SK-N-SH (cell line): Measurements from ENCODE around the gene ZNF366. TPM values are rescaled to one million over a fixed set of nuclear protein-coding genes. Genes with fewer than 3 reads are reported as not detected.

Experiments
- CTCF ChIA-PET: fragments of 300-600, 350-600 bp; formaldehyde crosslinking; extraction: SDS; loops from one replicate; lab custom pipeline; 2021; lab: Yijun Ruan, JAX
- POLR2A ChIA-PET: fragments of 350-600 bp; sonication (Branson Sonifier 250); formaldehyde crosslinking; extraction: SDS; loops from one replicate; lab custom pipeline; 2020; ENCODE audit warnings: antibody characterized with exemption, inconsistent platforms; lab: Yijun Ruan, JAX
- DNase-seq: peaks from one replicate; pipeline ENCODE4 v3.0.0; 2012
- H2AFZ ChIP-seq: fragments of 200-600 bp; sonication (generic); 2 replicates; pipeline ENCODE4 v1.8.1; 2016; ENCODE audit warnings: antibody characterized with exemption, mild to moderate bottlenecking, low read depth
- H3F3A ChIP-seq: fragments of 200-600 bp; sonication (generic); replicated peaks from 2 replicates; pipeline ENCODE3; 2016; ENCODE audit warnings: antibody characterized with exemption, mild to moderate bottlenecking; ENCODE audit not compliant: insufficient read depth
- H3K27ac ChIP-seq, 2 experiments: fragments of 200-500 bp in 1 of 2; fragments of 200-600 bp in 1 of 2; sonication (Bioruptor generic) in 1 of 2; sonication (generic), shearing (Covaris generic) in 1 of 2; 2 replicates each; pipeline versions ENCODE4 v1.5.1 to v1.6.1; 2014 to 2016; ENCODE audit warnings: low read depth in 2 of 2, inconsistent platforms in 1 of 2, low read length in 1 of 2, mild to moderate bottlenecking in 1 of 2, mixed read lengths in 1 of 2
- H3K27me3 ChIP-seq: fragments of 200-600 bp; sonication (generic), shearing (Covaris generic); 2 replicates; pipeline ENCODE4 v1.6.1; 2016; ENCODE audit warnings: mixed run types; ENCODE audit not compliant: insufficient read depth
- H3K36me3 ChIP-seq, 2 experiments: fragments of 200-500 bp in 1 of 2; fragments of 200-600 bp in 1 of 2; sonication (Bioruptor generic) in 1 of 2; sonication (generic) in 1 of 2; replicated peaks in 1 of 2; 2 replicates each; pipeline versions ENCODE3 to v1.5.1; 2014 to 2016; ENCODE audit warnings: low read length in 1 of 2, mild to moderate bottlenecking in 1 of 2; ENCODE audit not compliant: insufficient read depth in 2 of 2, control insufficient read depth in 1 of 2
- H3K4me1 ChIP-seq, 2 experiments: fragments of 200-500 bp in 1 of 2; fragments of 200-600 bp in 1 of 2; sonication (Bioruptor generic) in 1 of 2; sonication (generic), shearing (Covaris generic) in 1 of 2; 2 replicates each; pipeline versions ENCODE4 v1.5.1 to v1.6.1; 2014 to 2016; ENCODE audit warnings: low read depth in 1 of 2, low read length in 1 of 2, mixed run types in 1 of 2; ENCODE audit not compliant: insufficient read depth in 2 of 2, control insufficient read depth in 1 of 2
- H3K4me2 ChIP-seq: fragments of 200-600 bp; sonication (generic), shearing (Covaris generic); 2 replicates; pipeline ENCODE4 v1.6.1; 2017; ENCODE audit warnings: mixed run types
- H3K4me3 ChIP-seq, 2 experiments: fragments of 200-500 bp in 1 of 2; fragments of 200-600 bp in 1 of 2; sonication (Bioruptor generic) in 1 of 2; sonication (generic), shearing (Covaris generic) in 1 of 2; 2 replicates each; pipeline versions ENCODE4 v1.5.1 to v1.8.1; 2014 to 2016; ENCODE audit warnings: low read depth in 2 of 2, inconsistent platforms in 1 of 2, low read length in 1 of 2, mild to moderate bottlenecking in 1 of 2, mixed read lengths in 1 of 2, moderate library complexity in 1 of 2
- H3K79me2 ChIP-seq: fragments of 200-600 bp; sonication (generic); 2 replicates; pipeline ENCODE4 v1.8.1; 2017; ENCODE audit warnings: mild to moderate bottlenecking; ENCODE audit not compliant: insufficient read depth
- H3K9ac ChIP-seq: fragments of 200-600 bp; sonication (generic); 2 replicates; pipeline ENCODE4 v1.6.1; 2017; ENCODE audit warnings: mixed run types
- H3K9me2 ChIP-seq: fragments of 200-600 bp; sonication (generic); 2 replicates; pipeline ENCODE4 v1.6.1; 2017; ENCODE audit warnings: mixed run types
- H3K9me3 ChIP-seq: fragments of 200-600 bp; sonication (generic); 2 replicates; pipeline ENCODE4 v1.6.1; 2017; ENCODE audit warnings: mixed run types, mild to moderate bottlenecking, moderate library complexity
- H4K20me1 ChIP-seq: fragments of 200-600 bp; sonication (generic); 2 replicates; pipeline ENCODE4 v1.6.1; 2017; ENCODE audit warnings: mild to moderate bottlenecking, mixed run types; ENCODE audit not compliant: insufficient read depth
- CHD2 ChIP-seq: fragments of 150-350 bp; IDR thresholded peaks from 2 replicates; pipeline ENCODE4 v1.6.1; 2018; ENCODE audit warnings: low read length; ENCODE audit not compliant: partially characterized antibody
- JUND ChIP-seq: IDR thresholded peaks from 2 replicates; pipeline ENCODE4 v1.4.0; 2012
- RXRA ChIP-seq: IDR thresholded peaks from 2 replicates; pipeline ENCODE4 v1.4.0; 2012; ENCODE audit warnings: low read depth, mild to moderate bottlenecking, borderline replicate concordance
- SIN3A ChIP-seq: IDR thresholded peaks from 2 replicates; pipeline ENCODE4 v1.6.1; 2012; ENCODE audit warnings: low read depth, mild to moderate bottlenecking, low read length, moderate library complexity, borderline replicate concordance
- TAF1 ChIP-seq: IDR thresholded peaks from 2 replicates; pipeline ENCODE4 v1.6.1; 2012; ENCODE audit warnings: low read depth, mild to moderate bottlenecking, low read length, moderate library complexity, borderline replicate concordance
- YY1 ChIP-seq: IDR thresholded peaks from 2 replicates; pipeline ENCODE4 v1.4.0; 2012; ENCODE audit warnings: low read depth, mild to moderate bottlenecking
- WGBS: methylation state at CpG from one replicate; pipeline ENCODE4 v1.1.6; 2017; ENCODE audit warnings: low lambda C conversion rate; 5-methylcytosine and 5-hydroxymethylcytosine counted together
- polyA plus RNA-seq, 3 experiments: library from polyadenylated mRNA; depleted of rRNA; stranded (reverse); fragments of >200 nt; gene quantifications; 2 replicates each; pipeline ENCODE4 v1.2.3, GENCODE V29; 2012
- TF ChIP-seq, protein P1 (sequence below): fragments of 150-350 bp; IDR thresholded peaks from 2 replicates; pipeline ENCODE4 v1.6.1; 2016; ENCODE audit warnings: mild to moderate bottlenecking, low read depth, low read length
- TF ChIP-seq, protein P2 (sequence below): IDR thresholded peaks from 2 replicates; pipeline ENCODE4 v1.6.1; 2012; ENCODE audit warnings: mild to moderate bottlenecking, low read depth, low read length, moderate library complexity
- TF ChIP-seq, protein P3 (sequence below): IDR thresholded peaks from 2 replicates; pipeline ENCODE4 v1.4.0; 2012; ENCODE audit warnings: low read depth, borderline replicate concordance

Gene ZNF366
- polyA plus RNA-seq, 1 of the 3 experiments (the other 2 are of a cell fraction), result not detected

DNA sequence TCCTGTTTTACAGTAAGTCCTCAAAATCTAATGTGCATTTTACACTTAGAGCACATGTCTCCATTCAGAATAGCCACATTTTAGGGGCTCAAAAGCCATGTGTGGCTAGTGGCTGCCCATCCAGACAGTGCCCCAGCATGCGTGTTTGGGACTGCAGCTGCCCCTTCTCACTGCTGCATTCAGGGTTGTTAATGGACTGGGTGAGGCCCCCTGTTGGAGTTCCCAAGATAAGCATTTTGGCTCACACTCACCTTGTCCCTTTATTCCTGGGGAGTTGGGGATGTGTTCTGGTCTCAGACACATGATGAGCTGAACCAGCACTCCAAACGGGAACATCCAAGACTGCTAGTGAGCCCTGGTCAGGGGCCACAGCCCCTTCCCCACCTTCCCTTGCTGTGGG lies 22.2 kb upstream of the ZNF366 start:
- Histone ChIP-seq H3K9me3 (peaks cover 10% of the 10 kb centered on the region; the same call in 1 of the 2 replicates), H3K27me3 (no peaks in the 10 kb centered on the region), H4K20me1 (no peaks in the 10 kb centered on the region), H3K4me3 (no peak overlapping the region), H3K36me3 (no peaks in the 10 kb centered on the region), H3K9me2 (no peaks in the 10 kb centered on the region), H3K79me2 (no peaks in the 10 kb centered on the region), H3F3A (no peaks in the 10 kb centered on the region), H3K9ac (no peak overlapping the region), H3K27ac (no peak overlapping the region), H2AFZ (no peak overlapping the region), H3K4me1 (no peaks in the 10 kb centered on the region), H3K4me2 (no peak overlapping the region)
- DNase-seq, result no peak
- TF ChIP-seq, protein P1, sequence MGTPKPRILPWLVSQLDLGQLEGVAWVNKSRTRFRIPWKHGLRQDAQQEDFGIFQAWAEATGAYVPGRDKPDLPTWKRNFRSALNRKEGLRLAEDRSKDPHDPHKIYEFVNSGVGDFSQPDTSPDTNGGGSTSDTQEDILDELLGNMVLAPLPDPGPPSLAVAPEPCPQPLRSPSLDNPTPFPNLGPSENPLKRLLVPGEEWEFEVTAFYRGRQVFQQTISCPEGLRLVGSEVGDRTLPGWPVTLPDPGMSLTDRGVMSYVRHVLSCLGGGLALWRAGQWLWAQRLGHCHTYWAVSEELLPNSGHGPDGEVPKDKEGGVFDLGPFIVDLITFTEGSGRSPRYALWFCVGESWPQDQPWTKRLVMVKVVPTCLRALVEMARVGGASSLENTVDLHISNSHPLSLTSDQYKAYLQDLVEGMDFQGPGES, result no peak
- TF ChIP-seq RXRA, result no peak
- TF ChIP-seq YY1, result no peak
- TF ChIP-seq, protein P2, sequence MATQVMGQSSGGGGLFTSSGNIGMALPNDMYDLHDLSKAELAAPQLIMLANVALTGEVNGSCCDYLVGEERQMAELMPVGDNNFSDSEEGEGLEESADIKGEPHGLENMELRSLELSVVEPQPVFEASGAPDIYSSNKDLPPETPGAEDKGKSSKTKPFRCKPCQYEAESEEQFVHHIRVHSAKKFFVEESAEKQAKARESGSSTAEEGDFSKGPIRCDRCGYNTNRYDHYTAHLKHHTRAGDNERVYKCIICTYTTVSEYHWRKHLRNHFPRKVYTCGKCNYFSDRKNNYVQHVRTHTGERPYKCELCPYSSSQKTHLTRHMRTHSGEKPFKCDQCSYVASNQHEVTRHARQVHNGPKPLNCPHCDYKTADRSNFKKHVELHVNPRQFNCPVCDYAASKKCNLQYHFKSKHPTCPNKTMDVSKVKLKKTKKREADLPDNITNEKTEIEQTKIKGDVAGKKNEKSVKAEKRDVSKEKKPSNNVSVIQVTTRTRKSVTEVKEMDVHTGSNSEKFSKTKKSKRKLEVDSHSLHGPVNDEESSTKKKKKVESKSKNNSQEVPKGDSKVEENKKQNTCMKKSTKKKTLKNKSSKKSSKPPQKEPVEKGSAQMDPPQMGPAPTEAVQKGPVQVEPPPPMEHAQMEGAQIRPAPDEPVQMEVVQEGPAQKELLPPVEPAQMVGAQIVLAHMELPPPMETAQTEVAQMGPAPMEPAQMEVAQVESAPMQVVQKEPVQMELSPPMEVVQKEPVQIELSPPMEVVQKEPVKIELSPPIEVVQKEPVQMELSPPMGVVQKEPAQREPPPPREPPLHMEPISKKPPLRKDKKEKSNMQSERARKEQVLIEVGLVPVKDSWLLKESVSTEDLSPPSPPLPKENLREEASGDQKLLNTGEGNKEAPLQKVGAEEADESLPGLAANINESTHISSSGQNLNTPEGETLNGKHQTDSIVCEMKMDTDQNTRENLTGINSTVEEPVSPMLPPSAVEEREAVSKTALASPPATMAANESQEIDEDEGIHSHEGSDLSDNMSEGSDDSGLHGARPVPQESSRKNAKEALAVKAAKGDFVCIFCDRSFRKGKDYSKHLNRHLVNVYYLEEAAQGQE, result no peak
- no peak for TF ChIP-seq SIN3A
- no peak for TF ChIP-seq JUND
- TF ChIP-seq CHD2, result no peak
- no peak for TF ChIP-seq TAF1
- ChIA-PET POLR2A (no interaction called here), CTCF (no interaction called here)
- WGBS, result 90% methylated on average over 2 of the region's 2 CpGs

DNA sequence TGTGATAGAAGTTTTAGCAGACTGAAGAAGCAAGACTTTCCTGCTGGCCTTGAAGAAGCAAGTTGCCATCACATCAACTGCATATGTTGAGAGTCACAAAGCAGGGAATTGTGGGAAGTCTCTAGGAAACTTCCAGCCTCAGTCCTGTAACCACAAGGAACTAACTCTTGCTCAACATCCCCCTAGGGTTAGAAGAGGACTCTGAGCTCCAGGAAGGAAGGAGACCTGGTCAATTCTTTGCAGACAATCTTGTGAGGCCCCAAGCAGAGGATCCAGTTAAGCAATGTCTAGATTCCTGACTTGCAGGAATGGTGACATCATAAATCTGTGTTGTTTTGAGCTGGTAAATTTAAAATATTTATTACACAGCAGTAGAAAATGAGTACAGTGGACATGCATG lies 18.6 kb upstream of the ZNF366 start:
- Histone ChIP-seq H3K4me1 (no peaks in the 10 kb centered on the region), H3K4me2 (no peak overlapping the region), H3K9ac (no peak overlapping the region), H2AFZ (no peak overlapping the region), H3K27ac (no peak overlapping the region), H3K9me3 (0 out of 2 replicates have a peak, but pooled peaks cover 3% of the 10 kb centered on the region), H3K27me3 (no peaks in the 10 kb centered on the region), H3K79me2 (no peaks in the 10 kb centered on the region), H3K36me3 (no peaks in the 10 kb centered on the region), H4K20me1 (no peaks in the 10 kb centered on the region), H3K4me3 (no peak overlapping the region)
- ChIA-PET POLR2A (no interaction called here), CTCF (interaction anchor here (0.9 kb wide), 1 partner anchor 12 kb away, joined by 3 read pairs; no protein-coding TSS in a partner anchor)
- DNase-seq, result no peak
- TF ChIP-seq RXRA, result no peak
- TF ChIP-seq, protein P1, result no peak
- TF ChIP-seq, protein P3, sequence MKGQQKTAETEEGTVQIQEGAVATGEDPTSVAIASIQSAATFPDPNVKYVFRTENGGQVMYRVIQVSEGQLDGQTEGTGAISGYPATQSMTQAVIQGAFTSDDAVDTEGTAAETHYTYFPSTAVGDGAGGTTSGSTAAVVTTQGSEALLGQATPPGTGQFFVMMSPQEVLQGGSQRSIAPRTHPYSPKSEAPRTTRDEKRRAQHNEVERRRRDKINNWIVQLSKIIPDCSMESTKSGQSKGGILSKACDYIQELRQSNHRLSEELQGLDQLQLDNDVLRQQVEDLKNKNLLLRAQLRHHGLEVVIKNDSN, result no peak
- TF ChIP-seq, all 33 proteins: peak for 0
- Histone ChIP-seq H3K9me2 (no peaks in the 10 kb centered on the region), H3F3A (no peaks in the 10 kb centered on the region)
